Suprapubic skin (tissue), 4 donors: Measurements from ENCODE around the gene ANKS1A.

ENCODE experiments used
- EP300 ChIP-seq: sonication (generic); formaldehyde crosslinking; IDR thresholded peaks from one replicate; pipeline ENCODE4 v1.6.1; 2017; ENCODE audit warnings: antibody characterized with exemption
- POLR2A ChIP-seq, 2 donors: fragments of 450-650 bp; IDR thresholded peaks; one replicate each; pipeline ENCODE4 v1.6.1; 2017; ENCODE audit warnings: antibody characterized with exemption in 2 of 2, mild to moderate bottlenecking in 2 of 2, moderate library complexity in 2 of 2
- POLR2AphosphoS5 ChIP-seq, 3 donors: sonication (generic); formaldehyde crosslinking; IDR thresholded peaks; one replicate each; pipeline ENCODE4 v1.6.1; 2017; ENCODE audit warnings: antibody characterized with exemption in 3 of 3
- TF ChIP-seq, protein P1 (sequence below), 2 donors: fragments of 200-600 bp in 1 of 2; fragments of 450-650 bp in 1 of 2; sonication (generic) in 1 of 2; IDR thresholded peaks; one replicate each; pipeline ENCODE4 v1.5.1; 2016 to 2019; ENCODE audit warnings: antibody characterized with exemption in 2 of 2, mild to moderate bottlenecking in 1 of 2, moderate library complexity in 1 of 2

DNA sequence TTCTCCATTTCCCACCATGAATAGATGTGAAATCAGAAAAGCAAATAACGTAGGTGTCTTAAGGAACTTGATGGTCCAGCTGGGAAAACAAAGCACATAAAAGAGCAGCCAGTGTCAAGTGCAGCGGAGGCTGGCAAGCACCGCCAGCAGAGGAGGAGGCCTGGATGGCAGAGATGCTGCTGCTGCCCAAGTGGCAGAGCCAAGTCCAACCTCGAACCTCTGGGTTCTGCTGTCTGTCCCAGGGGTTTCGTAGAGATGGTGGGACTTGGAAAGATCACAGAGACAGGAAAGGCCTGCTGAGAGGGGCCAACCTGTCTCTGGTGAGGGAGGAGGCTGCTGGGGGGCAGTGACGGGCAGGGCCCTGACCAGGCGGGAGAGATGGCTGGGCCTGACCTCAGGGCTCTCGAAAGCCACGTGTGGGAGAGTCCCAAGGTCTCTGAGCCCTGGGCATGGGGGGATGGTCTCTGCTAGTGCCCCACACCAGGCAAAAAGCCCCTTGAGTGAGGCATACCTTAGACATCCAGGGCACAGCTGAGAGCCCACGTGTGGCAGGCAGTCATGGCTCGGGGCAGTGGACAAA lies 174.7 kb downstream of the ANKS1A start:
- TF ChIP-seq POLR2AphosphoS5 (IDR thresholded peaks at IDR 0.05) (no peak), POLR2A (IDR thresholded peaks at IDR 0.05) (no peak), EP300 (no peak)
- TF ChIP-seq, protein P1, sequence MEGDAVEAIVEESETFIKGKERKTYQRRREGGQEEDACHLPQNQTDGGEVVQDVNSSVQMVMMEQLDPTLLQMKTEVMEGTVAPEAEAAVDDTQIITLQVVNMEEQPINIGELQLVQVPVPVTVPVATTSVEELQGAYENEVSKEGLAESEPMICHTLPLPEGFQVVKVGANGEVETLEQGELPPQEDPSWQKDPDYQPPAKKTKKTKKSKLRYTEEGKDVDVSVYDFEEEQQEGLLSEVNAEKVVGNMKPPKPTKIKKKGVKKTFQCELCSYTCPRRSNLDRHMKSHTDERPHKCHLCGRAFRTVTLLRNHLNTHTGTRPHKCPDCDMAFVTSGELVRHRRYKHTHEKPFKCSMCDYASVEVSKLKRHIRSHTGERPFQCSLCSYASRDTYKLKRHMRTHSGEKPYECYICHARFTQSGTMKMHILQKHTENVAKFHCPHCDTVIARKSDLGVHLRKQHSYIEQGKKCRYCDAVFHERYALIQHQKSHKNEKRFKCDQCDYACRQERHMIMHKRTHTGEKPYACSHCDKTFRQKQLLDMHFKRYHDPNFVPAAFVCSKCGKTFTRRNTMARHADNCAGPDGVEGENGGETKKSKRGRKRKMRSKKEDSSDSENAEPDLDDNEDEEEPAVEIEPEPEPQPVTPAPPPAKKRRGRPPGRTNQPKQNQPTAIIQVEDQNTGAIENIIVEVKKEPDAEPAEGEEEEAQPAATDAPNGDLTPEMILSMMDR (IDR thresholded peaks at IDR 0.05) = no peak
